Measurements from ENCODE around the gene UPP2.

DNA sequence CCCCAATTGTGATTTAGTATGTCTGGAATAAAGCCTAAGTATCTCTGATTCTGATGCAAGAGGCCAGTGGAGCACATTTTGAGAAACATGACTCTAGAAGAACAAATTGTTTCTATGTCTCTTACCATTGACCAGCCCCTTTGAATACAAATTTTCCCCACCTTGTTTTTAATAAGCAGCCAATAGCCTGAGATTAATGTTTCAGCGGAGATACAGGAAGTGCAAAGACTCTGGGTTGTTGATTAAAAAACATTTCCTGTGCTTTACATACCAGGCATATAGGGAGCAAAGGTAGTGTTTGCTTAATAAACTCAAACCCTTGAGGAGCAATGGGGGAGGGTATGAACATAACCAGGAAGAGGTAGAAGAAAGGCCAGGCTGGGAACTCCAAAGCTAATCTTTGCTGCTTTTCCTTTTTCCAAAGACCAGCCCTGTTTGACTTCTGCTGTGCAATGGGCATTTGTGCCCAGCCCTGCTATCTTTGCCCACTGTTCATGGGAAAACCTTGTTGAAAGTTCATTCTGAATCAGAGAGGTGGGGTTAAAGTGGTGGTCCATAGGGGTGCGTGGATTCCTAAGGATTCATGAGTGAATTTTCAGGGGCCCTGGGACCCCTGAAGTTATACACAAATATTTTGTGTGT, 29.3 kb downstream of the UPP2 start:
- TF ChIP-seq, protein P1, sequence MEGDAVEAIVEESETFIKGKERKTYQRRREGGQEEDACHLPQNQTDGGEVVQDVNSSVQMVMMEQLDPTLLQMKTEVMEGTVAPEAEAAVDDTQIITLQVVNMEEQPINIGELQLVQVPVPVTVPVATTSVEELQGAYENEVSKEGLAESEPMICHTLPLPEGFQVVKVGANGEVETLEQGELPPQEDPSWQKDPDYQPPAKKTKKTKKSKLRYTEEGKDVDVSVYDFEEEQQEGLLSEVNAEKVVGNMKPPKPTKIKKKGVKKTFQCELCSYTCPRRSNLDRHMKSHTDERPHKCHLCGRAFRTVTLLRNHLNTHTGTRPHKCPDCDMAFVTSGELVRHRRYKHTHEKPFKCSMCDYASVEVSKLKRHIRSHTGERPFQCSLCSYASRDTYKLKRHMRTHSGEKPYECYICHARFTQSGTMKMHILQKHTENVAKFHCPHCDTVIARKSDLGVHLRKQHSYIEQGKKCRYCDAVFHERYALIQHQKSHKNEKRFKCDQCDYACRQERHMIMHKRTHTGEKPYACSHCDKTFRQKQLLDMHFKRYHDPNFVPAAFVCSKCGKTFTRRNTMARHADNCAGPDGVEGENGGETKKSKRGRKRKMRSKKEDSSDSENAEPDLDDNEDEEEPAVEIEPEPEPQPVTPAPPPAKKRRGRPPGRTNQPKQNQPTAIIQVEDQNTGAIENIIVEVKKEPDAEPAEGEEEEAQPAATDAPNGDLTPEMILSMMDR (conservative IDR thresholded peaks at IDR 0.05; ENCODE audit: low read depth, low read length), result no peak
- TF ChIP-seq EZH2 (IDR thresholded peaks at IDR 0.05; ENCODE audit: borderline replicate concordance, low read depth, low read length, poor library complexity, severe bottlenecking), result no peak

Data from A673 (cell line).